ENCODE measurements around the gene ABCA8. TPM values are rescaled to one million over a fixed set of nuclear protein-coding genes. Genes with fewer than 3 reads are reported as not detected.

ABCA8 gene
- total RNA-seq, 1 experiment from 2014 or later = not detected

GRCh38 chr17:68867759-68868516 is 87.3 kb downstream of the ABCA8 start:
- no peak for DNase-seq (ENCODE audit: low read depth)

GRCh38 chr17:68865584-68865983 is 89.6 kb downstream of the ABCA8 start:
- no peak for DNase-seq (ENCODE audit: low read depth)

GRCh38 chr17:68863091-68863652 is 92.0 kb downstream of the ABCA8 start:
- DNase-seq (ENCODE audit: low read depth) = no peak

GRCh38 chr17:68861602-68862001 is 93.6 kb downstream of the ABCA8 start:
- no peak for DNase-seq (ENCODE audit: low read depth)

GRCh38 chr17:68860941-68861340 is 94.3 kb downstream of the ABCA8 start:
- DNase-seq (ENCODE audit: low read depth) = no peak

GRCh38 chr17:68854452-68854851 is 100.7 kb downstream of the ABCA8 start:
- no peak for DNase-seq (ENCODE audit: low read depth)

GRCh38 chr17:68853439-68853838 is 101.8 kb downstream of the ABCA8 start:
- no peak for DNase-seq (ENCODE audit: low read depth)

- no peak for DNase-seq (ENCODE audit: low read depth)
These were observed 102.2 kb downstream of the ABCA8 start for GRCh38 chr17:68853036-68853435.

GRCh38 chr17:68851890-68852289 is 103.3 kb downstream of the ABCA8 start:
- no peak for DNase-seq (ENCODE audit: low read depth)

GRCh38 chr17:68850749-68851510 is 104.3 kb downstream of the ABCA8 start:
- no peak for DNase-seq (ENCODE audit: low read depth)

GRCh38 chr17:68849673-68850610 is 105.2 kb downstream of the ABCA8 start:
- DNase-seq (ENCODE audit: low read depth) = no peak

- no peak for DNase-seq (ENCODE audit: low read depth)
These were observed 107.5 kb downstream of the ABCA8 start for GRCh38 chr17:68847711-68848110.

GRCh38 chr17:68843522-68843921 is 111.7 kb downstream of the ABCA8 start:
- no peak for DNase-seq (ENCODE audit: low read depth)

GRCh38 chr17:68840073-68840472 is 115.1 kb downstream of the ABCA8 start:
- DNase-seq (ENCODE audit: low read depth) = no peak

GRCh38 chr17:68835071-68835470 is 120.1 kb downstream of the ABCA8 start:
- no peak for DNase-seq (ENCODE audit: low read depth)

- no peak for DNase-seq (ENCODE audit: low read depth)
These were observed 120.8 kb downstream of the ABCA8 start for GRCh38 chr17:68834328-68834836.

- DNase-seq (ENCODE audit: low read depth) = no peak
These were observed 122.9 kb downstream of the ABCA8 start for GRCh38 chr17:68832109-68832802.

GRCh38 chr17:68831170-68831569 is 124.0 kb downstream of the ABCA8 start:
- no peak for DNase-seq (ENCODE audit: low read depth)

- no peak for DNase-seq (ENCODE audit: low read depth)
These were observed 124.9 kb downstream of the ABCA8 start for GRCh38 chr17:68830313-68830712.

- DNase-seq (ENCODE audit: low read depth) = no peak
These were observed 126.0 kb downstream of the ABCA8 start for GRCh38 chr17:68829211-68829610.

- DNase-seq (ENCODE audit: low read depth) = no peak
These were observed 130.5 kb downstream of the ABCA8 start for GRCh38 chr17:68824707-68825106.
